Fibroblast of peridontal ligament (primary cell): ENCODE data around the gene DOCK11.

Experiments used
- DNase-seq: peaks from one replicate; pipeline ENCODE4 v3.0.0-alpha.2; 2010; ENCODE audit errors: extremely low read depth

The DOCK11 gene

DNA sequence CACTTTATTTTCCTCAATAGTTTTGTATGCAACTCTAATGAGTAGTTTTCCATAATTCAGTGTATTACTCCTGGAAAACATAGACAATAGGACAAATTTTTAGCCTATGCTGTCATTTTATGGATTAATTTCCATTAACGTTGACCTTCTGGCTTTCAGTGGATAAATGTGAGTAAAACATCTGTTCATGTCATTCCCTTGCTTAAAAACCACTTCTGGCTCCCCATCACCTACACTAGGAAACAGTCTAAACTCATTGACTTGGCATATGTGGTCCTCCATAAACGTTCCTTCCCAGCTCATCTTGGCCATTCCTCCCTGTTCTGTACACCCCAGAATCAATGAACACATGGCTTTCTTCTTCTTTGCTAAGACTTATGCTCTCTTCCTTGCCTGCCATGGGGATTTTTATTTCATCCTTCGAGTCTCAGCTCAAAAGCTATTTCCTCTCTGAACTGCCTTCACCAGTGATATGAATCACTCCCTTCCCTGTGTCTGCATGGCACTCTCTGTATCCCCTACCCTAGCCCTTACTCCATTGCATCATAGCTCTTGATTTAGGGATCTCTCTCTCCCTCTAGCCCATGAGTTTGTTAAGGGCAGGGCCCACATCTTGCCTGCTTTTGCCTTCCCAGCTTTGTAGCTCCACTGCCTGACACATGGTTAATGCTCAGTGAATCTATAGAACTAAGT lies 34.8 kb downstream of the DOCK11 start:
- DNase-seq: peak; percentile 50

DNA sequence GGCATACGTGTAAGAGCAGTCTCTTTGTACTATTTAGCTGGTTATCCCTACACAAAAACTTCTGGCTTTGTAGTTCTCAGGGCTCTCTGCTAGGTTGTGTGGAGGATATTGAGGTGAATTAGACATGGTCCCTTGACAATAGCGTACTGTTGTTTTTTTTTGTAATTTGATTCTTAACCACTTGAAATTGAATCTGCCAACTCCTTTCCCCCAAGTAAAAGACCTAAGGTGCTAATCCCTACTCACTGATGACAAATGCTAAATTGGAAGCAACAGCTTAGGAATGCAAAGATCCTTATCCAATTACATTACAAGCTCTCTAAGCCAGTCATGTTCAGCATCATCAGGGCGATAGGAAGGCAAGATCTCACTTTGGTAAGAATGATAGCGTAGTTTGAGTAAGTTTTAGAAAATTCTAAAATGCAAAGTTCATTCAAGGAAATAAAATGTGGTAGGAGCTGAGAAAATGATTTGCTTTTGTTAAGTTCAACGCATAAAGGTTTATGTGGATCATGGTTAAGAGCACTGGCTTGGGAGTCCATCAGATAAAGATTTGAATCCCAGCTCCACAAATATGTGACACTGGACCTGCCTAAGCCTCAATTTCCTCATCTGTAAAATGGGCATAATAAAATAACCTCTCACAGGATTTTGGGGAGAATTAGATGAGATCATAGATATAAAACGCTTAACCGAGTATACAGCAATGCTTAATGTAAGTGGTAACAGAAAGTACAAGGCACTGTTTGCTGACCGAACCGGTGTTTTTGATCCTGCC lies 39.3 kb downstream of the DOCK11 start:
- no peak for DNase-seq

DNA sequence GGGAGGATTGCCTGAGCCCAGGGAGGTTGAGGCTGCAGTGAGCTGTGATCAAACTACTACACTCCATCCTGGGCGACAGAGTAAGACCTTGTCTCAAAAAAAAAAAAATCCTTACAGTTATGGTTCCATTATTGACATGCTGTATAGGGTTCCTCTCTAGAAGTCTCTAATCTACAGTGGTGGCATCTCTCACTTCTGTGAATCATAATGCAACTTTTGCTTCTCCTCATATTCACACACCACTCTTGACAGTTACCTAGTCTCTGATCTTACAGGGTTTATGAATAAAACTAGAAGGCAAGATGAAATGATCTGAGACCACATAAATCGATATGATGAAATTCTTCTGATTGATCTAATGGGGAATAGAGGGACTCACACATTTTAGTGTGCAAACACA lies 40.6 kb downstream of the DOCK11 start:
- no peak for DNase-seq

DNA sequence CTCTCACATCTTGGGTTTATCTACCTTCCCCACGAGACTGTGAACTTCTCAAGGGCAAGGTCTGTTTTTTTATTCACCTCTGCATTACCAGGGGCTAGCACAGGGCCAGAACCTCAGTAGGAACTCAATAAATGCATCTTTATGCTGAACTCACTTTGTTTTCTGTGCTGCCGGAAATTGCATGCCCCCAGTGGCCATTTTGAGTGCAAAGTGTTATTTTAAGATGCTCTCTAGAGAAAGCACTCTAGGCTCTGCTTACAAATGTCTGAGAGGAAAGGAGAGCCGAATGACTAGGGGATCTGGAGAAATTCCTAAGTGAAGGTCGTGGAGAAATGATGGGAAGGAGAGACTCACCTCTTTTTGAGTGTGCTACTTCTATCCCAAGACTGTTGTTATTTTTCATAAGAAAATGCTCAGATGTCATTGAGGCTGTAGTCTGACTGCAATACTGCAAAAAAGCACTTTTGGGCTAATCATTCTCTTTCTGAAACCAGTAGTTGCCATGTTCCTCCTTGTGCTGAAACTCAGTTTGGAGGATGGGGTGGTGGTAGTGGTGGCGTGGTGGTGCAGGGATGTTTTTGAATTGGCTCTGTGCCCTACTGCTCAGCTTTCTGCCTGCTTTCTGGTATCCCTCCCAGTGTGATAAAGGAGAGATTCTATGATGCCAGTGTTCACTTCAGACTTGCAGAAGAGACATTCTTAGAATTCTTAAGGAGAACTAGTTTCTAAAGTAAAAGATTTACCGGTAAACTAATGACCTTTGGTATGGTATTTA lies 41.3 kb downstream of the DOCK11 start:
- peak; percentile 42 for DNase-seq

DNA sequence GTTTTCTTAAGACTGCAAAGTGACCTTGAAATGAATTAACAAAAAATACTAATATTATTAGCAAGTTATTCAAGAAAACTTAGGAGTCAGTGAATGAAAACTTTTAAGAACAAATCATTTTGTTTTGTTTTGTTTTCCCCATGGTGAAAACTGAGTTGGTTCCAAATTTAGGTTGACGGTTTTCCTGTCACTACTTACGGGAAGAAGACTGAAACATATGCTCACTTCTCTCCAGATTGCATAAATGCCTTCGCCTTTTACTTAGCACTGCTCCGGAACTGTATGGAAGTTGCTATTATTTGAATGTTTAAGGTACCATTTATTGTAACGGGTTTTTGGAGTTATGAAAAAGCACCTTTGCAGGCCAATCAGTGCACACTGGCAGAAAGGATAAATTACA lies 42.8 kb downstream of the DOCK11 start:
- DNase-seq: no peak

DNA sequence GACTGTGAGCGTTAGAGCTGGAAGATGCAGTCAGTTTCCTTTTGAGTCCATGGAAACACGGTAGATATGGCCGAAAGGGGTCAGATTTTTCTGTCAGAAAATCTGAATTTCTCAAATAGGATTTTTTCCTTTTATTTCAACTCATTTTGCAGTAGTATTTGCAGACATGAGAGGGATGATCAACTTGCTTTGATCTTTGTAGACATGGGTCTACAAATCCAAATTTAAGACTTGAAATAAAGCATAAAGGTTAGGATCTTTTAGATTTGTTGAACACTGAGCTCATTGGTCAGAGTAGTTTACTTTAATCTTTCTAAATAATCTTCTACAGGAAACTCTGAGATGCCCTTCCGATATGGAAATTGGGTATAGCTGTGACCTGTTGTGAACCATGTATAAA lies 44.7 kb downstream of the DOCK11 start:
- no peak for DNase-seq

DNA sequence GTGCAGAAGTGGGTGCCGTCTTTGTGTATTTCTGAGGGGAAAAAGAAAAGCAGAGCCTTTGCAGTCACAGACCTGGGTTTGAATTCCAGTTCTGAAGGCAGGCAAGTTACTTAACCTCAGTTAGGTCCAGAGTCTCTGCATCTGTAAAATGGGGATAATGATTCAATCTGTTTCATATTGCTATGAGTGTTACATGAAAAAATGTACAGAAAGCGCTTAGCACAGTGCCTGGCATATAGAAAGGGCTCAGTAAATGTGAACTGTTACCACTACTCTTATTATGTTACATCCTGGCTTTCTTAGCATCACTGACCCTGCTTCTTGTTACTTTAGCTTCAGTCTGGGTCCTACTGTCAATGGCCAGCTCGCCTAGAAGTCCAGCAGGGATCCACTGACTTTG lies 45.9 kb downstream of the DOCK11 start:
- no peak for DNase-seq

DNA sequence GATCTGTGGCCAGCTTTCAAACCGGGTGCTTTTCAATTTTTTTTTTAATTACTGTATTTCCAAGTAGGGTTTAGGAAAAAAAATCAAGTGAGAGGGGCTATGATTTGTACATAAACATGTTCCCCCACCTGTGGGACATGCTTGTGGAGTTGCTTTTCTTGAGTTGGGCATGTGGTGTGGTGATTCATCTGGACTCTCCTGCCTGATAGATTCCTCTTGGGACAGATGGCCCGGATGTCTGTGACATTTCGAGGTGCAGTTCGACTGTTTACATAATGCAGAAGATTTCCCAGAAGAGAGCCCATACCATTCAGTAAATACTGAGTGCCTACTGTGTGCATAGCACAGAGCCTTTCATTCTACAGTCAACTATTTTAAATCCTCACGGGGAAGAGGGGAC lies 49.9 kb downstream of the DOCK11 start:
- no peak for DNase-seq

DNA sequence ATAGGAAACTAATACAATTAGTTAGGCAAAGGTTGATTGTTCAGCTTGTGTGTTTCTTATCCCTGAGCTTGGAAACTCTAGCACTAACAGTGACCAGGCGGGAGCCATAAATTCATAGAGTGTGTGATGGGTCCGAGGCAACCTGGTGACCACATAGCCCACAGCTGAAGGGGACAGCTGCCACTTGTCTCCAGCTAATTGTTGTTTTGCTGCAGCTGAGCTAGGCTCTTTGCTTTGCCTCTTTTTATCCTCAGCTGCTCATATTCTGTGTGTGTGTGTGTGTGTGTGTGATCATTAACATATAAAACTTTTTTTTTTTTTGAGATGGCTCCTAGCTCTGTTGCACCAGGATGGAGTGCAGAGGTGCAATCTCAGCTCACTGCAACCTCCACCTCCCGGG lies 53.2 kb downstream of the DOCK11 start:
- no peak for DNase-seq

DNA sequence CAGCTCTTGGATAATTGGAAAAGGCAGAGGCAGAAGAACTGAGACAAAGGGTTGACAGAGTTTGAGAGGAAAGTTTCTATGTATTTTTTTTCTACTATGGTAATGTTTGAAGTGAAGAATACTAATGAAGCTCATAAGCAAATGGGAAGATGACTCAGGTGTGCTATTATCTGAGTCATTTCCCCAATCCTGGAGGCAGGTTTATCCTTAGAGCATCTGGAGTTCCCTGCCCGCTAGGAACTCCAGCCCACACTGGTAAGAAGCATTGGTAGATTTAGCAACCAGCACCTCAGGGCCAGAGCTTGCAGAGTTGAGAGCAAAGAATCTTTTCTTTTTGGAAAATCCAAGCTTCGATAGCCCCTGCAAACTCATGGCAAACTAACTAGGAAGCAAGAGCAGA lies 55.2 kb downstream of the DOCK11 start:
- DNase-seq: no peak

DNA sequence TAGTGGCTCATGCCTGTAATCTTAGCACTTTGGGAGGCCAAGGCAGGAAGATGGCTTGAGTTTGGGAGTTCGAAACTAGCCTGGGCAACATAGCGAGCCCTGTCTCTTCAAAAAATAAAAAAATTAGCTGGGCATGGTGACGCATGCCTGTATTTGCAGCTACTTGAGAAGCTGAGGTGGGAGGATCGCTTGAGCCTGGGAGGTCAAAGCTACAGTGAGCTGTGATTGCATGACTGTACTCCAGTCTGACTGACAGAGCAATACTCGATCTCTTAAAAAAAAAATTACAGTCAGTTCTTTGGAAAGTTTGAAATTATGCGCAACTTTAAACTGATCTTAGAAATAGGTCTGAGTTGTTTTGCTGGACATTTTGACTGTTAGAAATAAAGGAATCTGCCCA lies 55.8 kb downstream of the DOCK11 start:
- DNase-seq: no peak

DNA sequence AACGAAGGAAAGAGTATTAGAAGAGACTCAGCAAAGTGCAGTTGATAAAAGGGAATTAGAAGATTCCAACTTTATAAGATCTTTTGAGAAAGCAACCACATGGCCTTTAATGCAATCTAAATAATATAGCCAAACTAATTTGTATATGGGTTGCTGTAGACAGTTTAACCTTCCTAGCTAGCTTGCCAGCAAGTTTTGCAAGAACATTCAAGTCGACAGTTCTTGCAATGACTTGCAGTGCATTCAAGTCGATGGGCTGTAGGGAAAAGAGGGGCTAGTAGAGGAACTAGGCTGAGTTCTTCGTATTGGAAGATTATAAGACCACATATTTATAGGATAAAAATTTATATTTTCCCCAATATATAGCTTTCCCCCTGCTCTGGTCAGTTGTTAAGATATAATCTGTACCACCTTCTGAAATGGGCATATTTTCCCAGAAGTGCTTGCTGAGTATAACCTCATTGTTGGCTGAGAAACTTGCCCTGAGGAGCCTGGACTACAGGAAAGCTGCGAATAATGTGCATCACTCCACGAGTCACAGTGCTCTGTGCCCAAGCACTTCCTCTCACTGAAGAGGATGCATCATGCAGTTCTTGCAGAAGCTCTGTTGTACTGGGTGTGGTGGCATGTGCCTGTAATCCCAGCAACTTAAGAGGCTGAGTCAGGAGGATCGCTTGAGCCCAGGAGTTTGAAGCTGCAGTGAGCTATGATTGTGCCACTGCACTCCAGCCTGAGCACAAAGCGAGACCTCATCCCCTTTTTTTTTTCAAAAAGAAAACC lies 56.7 kb downstream of the DOCK11 start:
- DNase-seq: peak; percentile 50

DNA sequence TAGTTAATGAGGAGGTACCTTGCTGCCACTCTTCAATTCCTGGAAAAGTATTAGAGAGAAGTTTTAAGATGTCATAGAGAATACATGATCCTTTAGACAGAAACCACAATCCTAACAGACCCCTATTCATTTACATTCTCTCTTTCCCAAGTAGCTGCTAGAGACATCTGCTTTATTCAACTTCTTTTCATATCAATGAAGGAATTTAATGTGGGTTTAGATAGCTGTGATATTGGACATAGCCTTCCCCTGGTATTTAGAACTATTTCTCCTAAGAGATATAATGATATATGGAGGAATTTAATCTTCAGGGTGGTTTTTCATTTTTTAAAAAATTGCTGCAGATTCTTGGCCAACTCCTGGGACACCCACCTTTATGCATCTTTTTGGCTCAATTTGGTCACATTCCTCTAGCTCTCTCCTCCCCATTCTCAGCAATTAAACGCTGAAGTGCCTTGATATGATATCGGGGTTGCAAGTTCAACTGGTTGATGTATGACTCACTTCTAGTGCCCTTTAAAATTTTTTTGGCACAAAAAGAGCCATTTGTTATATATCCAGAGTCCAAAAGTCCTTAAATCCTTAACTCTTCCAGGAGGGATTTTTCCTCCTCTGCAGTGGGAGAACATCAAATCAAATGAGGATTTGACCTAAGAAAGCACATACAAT lies 57.6 kb downstream of the DOCK11 start:
- DNase-seq: peak; percentile 9

DNA sequence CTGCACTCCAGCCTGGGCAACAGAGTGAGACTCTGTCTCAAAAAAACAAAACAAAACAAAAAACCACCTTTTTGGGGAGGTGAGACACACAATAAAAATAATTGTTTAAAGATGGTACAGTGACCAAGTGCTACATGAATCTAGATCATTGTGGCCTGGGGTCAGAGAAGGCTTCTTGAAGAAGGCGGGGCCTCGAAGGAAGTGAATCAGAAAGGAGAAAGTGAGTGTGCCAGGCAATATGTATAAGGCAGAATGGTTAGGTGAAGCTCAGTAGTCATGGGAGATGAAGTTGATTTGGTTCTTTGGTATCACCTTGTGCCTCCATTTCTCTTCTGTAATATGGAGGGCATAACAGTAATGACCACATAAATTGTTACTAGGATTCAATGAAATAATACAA lies 58.9 kb downstream of the DOCK11 start:
- DNase-seq: no peak

DNA sequence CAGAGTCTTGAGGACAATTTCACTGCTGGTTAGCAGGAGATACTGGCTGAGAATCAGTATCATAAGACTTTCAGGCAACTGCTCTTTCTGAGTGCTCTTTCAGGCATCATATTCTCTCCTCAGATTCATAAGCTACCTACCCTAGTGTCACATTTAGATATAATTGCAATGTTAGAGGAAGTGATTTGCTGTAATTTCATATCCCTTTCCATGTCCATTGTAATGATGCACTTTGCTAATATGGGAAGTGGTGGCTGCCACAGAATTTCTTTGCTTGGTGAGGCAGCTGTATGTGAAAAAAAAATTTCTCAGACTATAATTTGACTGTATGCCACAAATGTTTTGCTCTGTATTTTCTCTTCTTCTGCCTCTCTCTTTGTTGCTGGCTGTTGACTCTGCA lies 63.3 kb downstream of the DOCK11 start:
- no peak for DNase-seq

DNA sequence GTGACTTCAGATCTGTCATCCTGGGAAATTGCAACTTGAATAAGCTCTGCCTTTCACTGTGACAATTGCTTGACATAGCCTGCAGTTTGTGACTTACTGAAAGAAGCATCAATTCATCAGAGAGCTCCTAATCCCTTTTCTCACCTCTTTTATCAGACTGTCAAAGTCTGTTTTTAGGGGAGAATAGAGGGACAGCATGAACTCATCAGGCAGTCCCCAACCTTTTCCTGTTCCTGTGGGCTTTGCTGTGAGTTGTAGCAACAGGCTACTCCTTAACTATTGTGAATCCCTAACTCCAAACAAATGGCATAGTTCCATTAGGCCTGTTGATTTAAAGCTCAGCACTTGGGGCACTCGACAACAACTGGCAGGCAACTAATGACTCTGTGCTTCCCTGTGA lies 64.9 kb downstream of the DOCK11 start:
- DNase-seq: no peak

DNA sequence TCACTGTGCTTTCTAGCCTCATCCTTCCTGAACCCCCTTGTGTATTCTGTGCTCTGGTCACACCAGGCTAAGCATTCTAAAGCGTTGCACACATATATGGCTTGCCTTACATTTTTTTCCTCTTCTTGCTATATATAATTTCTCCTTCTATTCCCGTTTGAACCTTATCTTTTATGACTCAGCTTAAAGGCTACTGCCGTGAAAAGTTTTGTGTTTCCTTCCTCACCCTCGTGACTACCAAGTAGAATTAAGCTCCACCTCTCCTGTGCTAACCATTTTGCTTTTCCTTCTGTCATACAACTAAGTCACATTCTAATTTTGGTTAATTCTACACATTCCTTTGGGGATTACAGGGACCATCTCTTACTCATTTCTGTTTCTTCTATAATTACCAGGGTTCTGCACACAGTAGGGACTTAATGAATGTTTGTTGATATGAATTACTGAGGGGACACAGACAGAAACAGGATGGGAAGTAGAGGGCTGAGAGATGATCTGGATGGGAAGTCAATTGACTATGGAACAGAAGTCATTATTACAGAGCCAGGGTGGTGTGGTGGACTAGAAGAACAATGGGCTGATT lies 67.1 kb downstream of the DOCK11 start:
- DNase-seq: no peak

DNA sequence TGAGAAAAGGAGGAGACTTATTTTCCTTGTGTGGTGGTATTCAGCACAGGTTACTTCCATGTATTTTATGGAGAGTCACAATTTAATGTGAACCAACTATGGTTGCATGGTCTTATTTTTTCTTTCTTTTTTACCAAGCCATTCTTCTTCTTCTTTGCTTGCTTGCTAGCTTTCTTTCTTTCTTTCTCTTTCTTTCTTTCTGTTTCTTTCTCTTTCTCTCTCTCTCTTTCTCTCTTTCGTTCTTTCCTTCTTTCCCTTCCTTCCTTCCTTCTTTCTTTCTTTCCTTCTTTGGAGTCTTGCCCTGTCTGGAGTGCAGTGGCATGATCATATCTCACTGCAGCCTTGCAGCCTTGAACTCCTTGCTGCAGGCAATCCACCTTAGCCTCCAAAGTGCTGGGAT lies 68.9 kb downstream of the DOCK11 start:
- DNase-seq: no peak

DNA sequence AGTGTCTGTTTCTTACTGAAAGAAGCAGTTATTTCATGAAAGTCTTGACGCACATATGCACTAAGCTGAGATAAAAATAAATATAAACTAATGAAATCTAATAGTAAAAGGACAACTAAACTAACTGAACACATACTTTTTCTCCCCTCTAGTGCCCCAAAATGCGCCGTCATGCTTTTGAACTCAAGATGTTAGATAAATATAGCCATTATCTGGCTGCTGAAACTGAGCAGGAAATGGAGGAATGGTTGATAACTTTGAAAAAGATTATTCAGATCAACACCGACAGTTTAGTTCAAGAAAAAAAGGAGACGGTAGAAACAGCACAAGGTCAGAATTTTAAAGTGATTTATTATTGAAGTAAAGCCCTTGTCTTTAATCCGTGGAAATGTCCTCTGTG lies 70.2 kb downstream of the DOCK11 start:
- DNase-seq: no peak

DNA sequence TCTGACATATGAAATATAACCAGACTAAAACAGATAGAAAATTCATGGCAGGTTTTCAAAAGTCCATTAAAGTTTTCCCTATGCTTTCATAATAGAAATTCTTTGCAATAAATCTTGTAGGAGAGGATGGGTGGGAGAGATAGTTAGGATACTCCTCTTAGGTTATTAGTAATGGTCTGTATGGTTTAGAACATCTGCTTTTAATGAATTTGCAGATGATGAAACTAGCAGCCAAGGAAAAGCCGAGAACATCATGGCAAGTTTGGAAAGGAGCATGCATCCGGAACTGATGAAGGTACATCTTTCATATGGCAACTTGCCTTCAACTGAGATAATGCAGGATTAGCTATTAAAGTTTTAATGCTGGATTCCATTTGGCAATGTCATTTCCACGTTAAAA lies 70.7 kb downstream of the DOCK11 start:
- no peak for DNase-seq

DNA sequence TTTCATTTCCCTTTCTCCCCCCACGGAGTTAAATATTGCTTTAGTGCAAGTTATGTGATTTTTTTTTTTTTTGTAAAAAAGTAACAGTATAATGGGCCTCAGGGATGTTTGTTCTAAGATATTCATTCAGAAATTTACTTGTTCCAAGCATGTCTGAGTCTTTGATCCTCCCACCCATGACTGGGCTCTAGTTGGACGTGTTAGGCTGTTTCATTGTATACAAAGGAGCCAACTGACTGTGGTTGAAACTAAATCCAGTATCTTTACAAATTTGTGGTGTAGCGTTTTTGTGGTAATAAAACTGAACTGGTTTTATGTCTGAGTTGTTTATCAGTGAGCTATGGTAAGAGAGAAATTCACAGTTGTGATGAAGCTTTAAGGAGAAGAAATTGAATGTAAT lies 74.1 kb downstream of the DOCK11 start:
- peak; percentile 83 for DNase-seq
